Vagina (tissue), 2 donors: ENCODE measurements around the gene PRX.
"Not testable (repeated sequence)": the region's sequence is repeated elsewhere in the genome, so short reads cannot be mapped to it uniquely, and the experiment has no call there.

Experiments used
- POLR2A ChIP-seq, 2 donors: fragments of 450-650 bp; IDR thresholded peaks; one replicate each; pipeline ENCODE4 v1.6.1; 2017; ENCODE audit warnings: antibody characterized with exemption in 2 of 2, mild to moderate bottlenecking in 2 of 2, moderate library complexity in 2 of 2
- TF ChIP-seq, protein P1 (sequence below), 3 experiments: fragments of 450-650 bp in 2 of 3; fragments of 200-600 bp in 1 of 3; sonication (generic) in 1 of 3; IDR thresholded peaks; one replicate each; pipeline ENCODE4 v1.5.1; 2017 to 2019; ENCODE audit warnings: antibody characterized with exemption in 3 of 3, mild to moderate bottlenecking in 2 of 3, moderate library complexity in 2 of 3

DNA sequence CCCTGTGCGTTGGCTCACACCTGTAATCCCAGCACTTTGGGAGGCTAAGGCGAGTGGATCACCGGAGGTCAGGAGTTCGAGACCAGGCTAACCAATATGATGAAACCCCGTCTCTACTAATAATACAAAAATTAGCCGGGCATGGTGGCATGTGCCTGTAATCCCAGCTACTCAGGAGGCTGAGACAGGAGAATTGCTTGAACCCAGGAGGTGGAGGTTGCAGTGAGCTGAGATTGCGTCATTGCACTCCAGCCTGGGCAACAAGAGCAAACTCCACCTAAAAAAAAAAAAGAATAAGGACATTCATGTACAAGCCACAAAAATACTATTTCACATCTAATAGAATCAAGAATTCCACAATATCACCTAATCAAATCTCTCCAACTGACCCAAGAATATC, 15.0 kb upstream of the PRX start:
- TF ChIP-seq, protein P1, sequence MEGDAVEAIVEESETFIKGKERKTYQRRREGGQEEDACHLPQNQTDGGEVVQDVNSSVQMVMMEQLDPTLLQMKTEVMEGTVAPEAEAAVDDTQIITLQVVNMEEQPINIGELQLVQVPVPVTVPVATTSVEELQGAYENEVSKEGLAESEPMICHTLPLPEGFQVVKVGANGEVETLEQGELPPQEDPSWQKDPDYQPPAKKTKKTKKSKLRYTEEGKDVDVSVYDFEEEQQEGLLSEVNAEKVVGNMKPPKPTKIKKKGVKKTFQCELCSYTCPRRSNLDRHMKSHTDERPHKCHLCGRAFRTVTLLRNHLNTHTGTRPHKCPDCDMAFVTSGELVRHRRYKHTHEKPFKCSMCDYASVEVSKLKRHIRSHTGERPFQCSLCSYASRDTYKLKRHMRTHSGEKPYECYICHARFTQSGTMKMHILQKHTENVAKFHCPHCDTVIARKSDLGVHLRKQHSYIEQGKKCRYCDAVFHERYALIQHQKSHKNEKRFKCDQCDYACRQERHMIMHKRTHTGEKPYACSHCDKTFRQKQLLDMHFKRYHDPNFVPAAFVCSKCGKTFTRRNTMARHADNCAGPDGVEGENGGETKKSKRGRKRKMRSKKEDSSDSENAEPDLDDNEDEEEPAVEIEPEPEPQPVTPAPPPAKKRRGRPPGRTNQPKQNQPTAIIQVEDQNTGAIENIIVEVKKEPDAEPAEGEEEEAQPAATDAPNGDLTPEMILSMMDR (IDR thresholded peaks at IDR 0.05) = not testable (repeated sequence)
- TF ChIP-seq POLR2A (IDR thresholded peaks at IDR 0.05) = not testable (repeated sequence)
